Natural killer cell (primary cell): Measurements from ENCODE around the gene CATSPERB. TPM values are rescaled to one million over a fixed set of nuclear protein-coding genes. Genes with fewer than 3 reads are reported as not detected.

Source experiments
- ATAC-seq, 3 donors: fragments of 150-1000 bp in 2 of 3; fragments of 200-7000 bp in 1 of 3; cut with Tn5 transposase; 1 replicate in 1 of 3; 2 replicates in 2 of 3; pipeline ENCODE4 v1.10.0; 2021; ENCODE audit warnings: mild to moderate bottlenecking in 2 of 3, moderate library complexity in 2 of 3
- DNase-seq, 2 donors: peaks; one replicate each; pipeline versions ENCODE4 v3.0.0 to v3.0.0-alpha.2; 2013 to 2021; ENCODE audit warnings: mixed read lengths in 1 of 2
- H3K27ac ChIP-seq: one replicate; pipeline ENCODE4 v1.5.1; 2013; ENCODE audit warnings: mild to moderate bottlenecking, low read length
- H3K27me3 ChIP-seq: one replicate; pipeline ENCODE4 v1.6.1; 2013; ENCODE audit warnings: low read length; ENCODE audit not compliant: control insufficient read depth, insufficient read depth
- H3K36me3 ChIP-seq: one replicate; pipeline ENCODE4 v1.6.1; 2013; ENCODE audit warnings: low read length; ENCODE audit not compliant: control insufficient read depth, insufficient read depth
- H3K4me1 ChIP-seq: one replicate; pipeline ENCODE4 v1.6.1; 2013; ENCODE audit warnings: low read length; ENCODE audit not compliant: control insufficient read depth, insufficient read depth
- H3K4me3 ChIP-seq: one replicate; pipeline ENCODE4 v1.5.1; 2013; ENCODE audit warnings: low read length
- H3K9me3 ChIP-seq: one replicate; pipeline ENCODE4 v1.6.1; 2013; ENCODE audit warnings: low read length; ENCODE audit not compliant: control insufficient read depth, insufficient read depth
- H3K27ac Mint-ChIP-seq, 2 donors: one replicate each; pipeline ENCODE4 v1.8.0; 2022; ENCODE audit warnings: mild to moderate bottlenecking in 2 of 2, mixed read lengths in 2 of 2, moderate library complexity in 1 of 2
- H3K27me3 Mint-ChIP-seq, 2 donors: one replicate each; pipeline ENCODE4 v1.8.0; 2022; ENCODE audit warnings: low read depth in 2 of 2, mixed read lengths in 2 of 2
- H3K36me3 Mint-ChIP-seq: one replicate; pipeline ENCODE4 v1.8.0; 2022; ENCODE audit warnings: mixed read lengths
- H3K4me1 Mint-ChIP-seq, 2 donors: one replicate each; pipeline ENCODE4 v1.8.0; 2022; ENCODE audit warnings: mixed read lengths in 2 of 2
- H3K4me3 Mint-ChIP-seq: one replicate; pipeline ENCODE4 v1.8.0; 2022; ENCODE audit warnings: mild to moderate bottlenecking, moderate library complexity, mixed read lengths
- H3K9me3 Mint-ChIP-seq, 2 donors: one replicate each; pipeline ENCODE4 v1.8.0; 2022; ENCODE audit warnings: mixed read lengths in 2 of 2
- WGBS: methylation state at CpG from one replicate; pipeline ENCODE4 v1.1.7; 2013; ENCODE audit warnings: missing lambda C conversion rate; ENCODE audit not compliant: insufficient coverage; 5-methylcytosine and 5-hydroxymethylcytosine counted together
- intact Hi-C: fragments of 100-400 bp; cut with micrococcal nuclease; formaldehyde crosslinking; loops from one replicate; pipeline ENCODE4 v1.14.2; 2022
- total RNA-seq, 4 donors: library from RNA; stranded (reverse); fragments of 120-200 nt in 1 of 4; gene quantifications; one replicate each; pipeline versions ENCODE4 v1.2.3 to v1.2.4, GENCODE V29; 2013 to 2022
- TF ChIP-seq, protein P1 (sequence below): fragments of 200-600 bp; IDR thresholded peaks from one replicate; pipeline ENCODE4 v1.8.0; 2022; ENCODE audit warnings: antibody characterized with exemption

CATSPERB gene
- total RNA-seq, 3 donors from 2014 or later (not counting 1 experiment from before 2014, with no cell fraction given), result 3.1 to 5.8 (median 4.2) TPM

DNA sequence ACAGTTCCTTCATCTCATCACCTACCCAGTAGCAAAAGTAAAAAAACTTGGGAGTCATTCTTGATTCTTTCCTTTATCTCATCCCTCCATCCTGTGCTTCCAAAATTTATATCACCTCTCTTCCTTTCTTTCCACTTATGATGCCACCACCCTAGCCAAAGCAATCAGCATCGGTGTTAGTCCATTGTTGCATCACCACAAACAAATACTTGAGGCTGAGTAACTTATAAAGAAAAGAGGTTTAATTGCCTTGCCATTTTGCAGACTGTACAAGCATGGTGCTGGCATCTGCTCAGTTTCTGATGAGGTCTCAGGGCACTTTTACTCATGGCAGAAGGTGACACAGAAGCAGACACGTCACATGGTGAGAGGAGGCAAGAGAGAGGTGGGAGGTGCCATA, 19.8 kb upstream of the CATSPERB start:
- DNase-seq (no peak), ATAC-seq (no peak)
- H3K4me1 Mint-ChIP-seq, result no peaks in the 10 kb centered on the region
- no peaks in the 10 kb centered on the region for H3K9me3 Mint-ChIP-seq
- TF ChIP-seq, protein P1, sequence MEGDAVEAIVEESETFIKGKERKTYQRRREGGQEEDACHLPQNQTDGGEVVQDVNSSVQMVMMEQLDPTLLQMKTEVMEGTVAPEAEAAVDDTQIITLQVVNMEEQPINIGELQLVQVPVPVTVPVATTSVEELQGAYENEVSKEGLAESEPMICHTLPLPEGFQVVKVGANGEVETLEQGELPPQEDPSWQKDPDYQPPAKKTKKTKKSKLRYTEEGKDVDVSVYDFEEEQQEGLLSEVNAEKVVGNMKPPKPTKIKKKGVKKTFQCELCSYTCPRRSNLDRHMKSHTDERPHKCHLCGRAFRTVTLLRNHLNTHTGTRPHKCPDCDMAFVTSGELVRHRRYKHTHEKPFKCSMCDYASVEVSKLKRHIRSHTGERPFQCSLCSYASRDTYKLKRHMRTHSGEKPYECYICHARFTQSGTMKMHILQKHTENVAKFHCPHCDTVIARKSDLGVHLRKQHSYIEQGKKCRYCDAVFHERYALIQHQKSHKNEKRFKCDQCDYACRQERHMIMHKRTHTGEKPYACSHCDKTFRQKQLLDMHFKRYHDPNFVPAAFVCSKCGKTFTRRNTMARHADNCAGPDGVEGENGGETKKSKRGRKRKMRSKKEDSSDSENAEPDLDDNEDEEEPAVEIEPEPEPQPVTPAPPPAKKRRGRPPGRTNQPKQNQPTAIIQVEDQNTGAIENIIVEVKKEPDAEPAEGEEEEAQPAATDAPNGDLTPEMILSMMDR, result no peak
- no peak overlapping the region for H3K4me3 Mint-ChIP-seq
- H3K9me3 ChIP-seq, result no peaks in the 10 kb centered on the region
- H3K27me3 ChIP-seq, result no peaks in the 10 kb centered on the region
- intact Hi-C loops, result no loop called here
- no peak overlapping the region for H3K27ac Mint-ChIP-seq
- no peaks in the 10 kb centered on the region for H3K4me1 ChIP-seq
- H3K4me3 ChIP-seq, result no peak overlapping the region
- 94% methylated on average over 2 of the region's 2 CpGs for WGBS
- no peaks in the 10 kb centered on the region for H3K36me3 Mint-ChIP-seq
- no peaks in the 10 kb centered on the region for H3K36me3 ChIP-seq
- H3K27ac ChIP-seq, result no peak overlapping the region
- H3K27me3 Mint-ChIP-seq, result peaks cover 6 to 8% of the 10 kb centered on the region in 2 donors

DNA sequence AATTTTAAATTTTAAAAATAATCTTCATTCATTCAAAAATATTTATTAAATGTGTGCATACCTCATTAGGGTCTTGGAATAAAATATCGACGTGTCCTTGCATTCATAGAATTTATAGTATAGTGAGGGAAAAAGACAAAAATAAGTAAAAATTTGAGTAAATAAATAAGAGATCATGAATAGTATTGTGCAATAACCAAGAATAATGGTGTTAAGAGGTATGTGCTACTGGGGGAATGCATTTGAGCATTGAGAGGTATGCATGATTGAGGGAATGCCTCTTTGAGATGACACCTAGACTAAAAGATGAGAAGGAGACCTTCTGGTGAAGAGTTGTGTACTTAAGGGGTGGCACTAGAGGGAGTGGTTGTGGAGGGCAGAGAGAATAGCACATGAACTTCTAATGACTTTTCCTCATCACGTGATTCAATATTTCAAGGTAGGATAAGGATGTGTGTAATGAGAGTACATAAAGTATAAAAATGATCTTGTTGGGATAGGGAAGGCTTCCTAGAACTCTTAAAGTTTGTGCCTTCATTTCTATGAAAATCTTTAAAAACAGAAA, 18.8 kb upstream of the CATSPERB start:
- H3K36me3 Mint-ChIP-seq, result no peaks in the 10 kb centered on the region
- H3K4me3 Mint-ChIP-seq, result no peak overlapping the region
- no peaks in the 10 kb centered on the region for H3K9me3 ChIP-seq
- no peaks in the 10 kb centered on the region for H3K4me1 Mint-ChIP-seq
- H3K27me3 Mint-ChIP-seq, result peaks cover 6 to 8% of the 10 kb centered on the region in 2 donors
- intact Hi-C loops, result no loop called here
- H3K36me3 ChIP-seq, result no peaks in the 10 kb centered on the region
- no peak overlapping the region for H3K27ac Mint-ChIP-seq
- H3K4me1 ChIP-seq, result no peaks in the 10 kb centered on the region
- H3K27me3 ChIP-seq, result no peaks in the 10 kb centered on the region
- ATAC-seq, result no peak
- no peak overlapping the region for H3K4me3 ChIP-seq
- H3K9me3 Mint-ChIP-seq, result no peaks in the 10 kb centered on the region
- no peak for DNase-seq
- no peak overlapping the region for H3K27ac ChIP-seq
- TF ChIP-seq, protein P1, result no peak
- 100% methylated on average over 2 of the region's 3 CpGs for WGBS

DNA sequence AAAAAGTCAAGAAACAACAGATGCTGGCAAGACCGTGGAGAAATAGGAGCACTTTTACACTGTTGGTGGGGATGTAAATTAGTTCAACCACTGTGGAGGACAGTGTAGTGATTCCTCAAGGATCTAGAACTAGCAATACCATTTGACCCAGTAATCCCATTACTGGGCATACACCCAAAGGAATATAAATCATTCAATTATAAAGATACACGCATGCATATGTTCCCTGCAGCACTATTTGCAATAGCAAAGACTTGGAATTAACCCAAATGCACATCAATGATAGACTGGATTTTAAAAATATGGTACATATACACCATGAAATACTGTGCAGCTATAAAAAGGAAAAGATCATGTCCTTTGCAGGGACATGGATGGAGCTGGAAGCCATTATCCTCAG, 18.0 kb upstream of the CATSPERB start:
- no peaks in the 10 kb centered on the region for H3K9me3 Mint-ChIP-seq
- H3K4me3 Mint-ChIP-seq, result no peak overlapping the region
- Histone ChIP-seq H3K4me3 (no peak overlapping the region), H3K4me1 (no peaks in the 10 kb centered on the region), H3K36me3 (no peaks in the 10 kb centered on the region), H3K27me3 (no peaks in the 10 kb centered on the region), H3K27ac (no peak overlapping the region), H3K9me3 (no peaks in the 10 kb centered on the region)
- peaks cover 6 to 8% of the 10 kb centered on the region in 2 donors for H3K27me3 Mint-ChIP-seq
- H3K4me1 Mint-ChIP-seq, result no peaks in the 10 kb centered on the region
- no peak overlapping the region for H3K27ac Mint-ChIP-seq
- no peaks in the 10 kb centered on the region for H3K36me3 Mint-ChIP-seq
- intact Hi-C loops, result no loop called here
- TF ChIP-seq, protein P1, result no peak
- WGBS, result 80% methylated on average over 2 of the region's 2 CpGs
- DNase-seq (no peak), ATAC-seq (no peak)

DNA sequence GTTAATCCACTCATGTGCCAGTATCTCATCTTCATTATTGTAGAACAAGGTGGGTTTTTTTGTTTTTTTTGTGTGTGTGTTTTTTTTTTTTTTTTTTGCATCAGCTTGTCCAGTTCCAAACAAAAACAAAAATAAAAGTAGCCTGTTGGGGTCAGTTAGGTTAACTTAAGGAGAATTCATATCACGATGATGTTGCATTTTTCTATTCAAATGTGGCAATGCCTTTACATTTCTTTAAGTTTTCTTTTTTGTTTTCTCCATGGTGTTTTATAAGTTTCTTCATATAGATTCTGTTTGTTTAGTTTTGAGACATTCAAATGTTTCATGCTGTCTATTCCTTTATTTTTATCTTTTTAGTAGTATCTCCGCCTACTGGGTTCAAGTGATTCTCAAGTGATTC, 16.2 kb upstream of the CATSPERB start:
- ATAC-seq (no peak), DNase-seq (no peak)
- TF ChIP-seq, protein P1, result no peak
- Mint-ChIP-seq H3K9me3 (no peaks in the 10 kb centered on the region), H3K36me3 (no peaks in the 10 kb centered on the region), H3K4me3 (no peak overlapping the region), H3K27me3 (peaks cover 6 to 8% of the 10 kb centered on the region in 2 donors), H3K27ac (no peak overlapping the region), H3K4me1 (no peaks in the 10 kb centered on the region)
- no peaks in the 10 kb centered on the region for H3K4me1 ChIP-seq
- no peaks in the 10 kb centered on the region for H3K36me3 ChIP-seq
- H3K4me3 ChIP-seq, result no peak overlapping the region
- no peaks in the 10 kb centered on the region for H3K9me3 ChIP-seq
- H3K27ac ChIP-seq, result no peak overlapping the region
- WGBS, result 100% methylated on average over 2 of the region's 2 CpGs
- intact Hi-C loops, result no loop called here
- no peaks in the 10 kb centered on the region for H3K27me3 ChIP-seq
